H1 (cell line): ENCODE results near the gene CDKL4. TPM values are rescaled to one million over a fixed set of nuclear protein-coding genes. Genes with fewer than 3 reads are reported as not detected.

ENCODE experiments used
- BACH1 ChIP-seq: IDR thresholded peaks from 2 replicates; pipeline ENCODE4 v1.6.1; 2012; ENCODE audit warnings: low read length, improper control_type of control experiment
- FOSL1 ChIP-seq: IDR thresholded peaks from 2 replicates; pipeline ENCODE4 v1.6.1; 2011; ENCODE audit warnings: mild to moderate bottlenecking, low read depth, low read length, moderate library complexity; ENCODE audit not compliant: insufficient read depth
- JUN ChIP-seq: IDR thresholded peaks from 2 replicates; pipeline ENCODE4 v1.6.1; 2011; ENCODE audit warnings: low read depth, mild to moderate bottlenecking, improper control_type of control experiment, low read length
- NRF1 ChIP-seq: IDR thresholded peaks from 2 replicates; pipeline ENCODE4 v1.6.1; 2011; ENCODE audit warnings: mild to moderate bottlenecking, low read depth, low read length, improper control_type of control experiment
- polyA plus RNA-seq, 7 experiments: library from polyadenylated mRNA; depleted of rRNA in 3 of 7; stranded (reverse) in 5 of 7; unstranded in 2 of 7; fragments of >200 nt in 5 of 7; fragments of 200-250 nt in 2 of 7; gene quantifications; 1 replicate in 5 of 7; 2 replicates in 1 of 7; 4 replicates in 1 of 7; pipeline versions ENCODE4 v1.2.1 to v1.2.3, GENCODE V29; 2011 to 2013; ENCODE audit warnings: missing spikeins in 2 of 7, mixed read lengths in 2 of 7
- total RNA-seq: library from RNA; stranded (reverse); fragmentation: NEBNext Ultra II Directional; extraction: Animal tissue kit (Norgen Biotek cat#: 25700); gene quantifications from 2 replicates; pipeline ENCODE4 v1.2.1, GENCODE V29; 2021
- TF ChIP-seq, protein P1 (sequence below): fragments of 300-600 bp; sonication (generic); IDR thresholded peaks from 2 replicates; pipeline ENCODE4 v1.7.1; 2012; ENCODE audit warnings: low read length, moderate library complexity, mild to moderate bottlenecking, inconsistent platforms; ENCODE audit not compliant: insufficient replicate concordance

Gene CDKL4
- total and polyA plus RNA-seq, 2 of the 8 experiments (the other 6 are each of a cell fraction or from before 2014, with no cell fraction given) = not detected

DNA sequence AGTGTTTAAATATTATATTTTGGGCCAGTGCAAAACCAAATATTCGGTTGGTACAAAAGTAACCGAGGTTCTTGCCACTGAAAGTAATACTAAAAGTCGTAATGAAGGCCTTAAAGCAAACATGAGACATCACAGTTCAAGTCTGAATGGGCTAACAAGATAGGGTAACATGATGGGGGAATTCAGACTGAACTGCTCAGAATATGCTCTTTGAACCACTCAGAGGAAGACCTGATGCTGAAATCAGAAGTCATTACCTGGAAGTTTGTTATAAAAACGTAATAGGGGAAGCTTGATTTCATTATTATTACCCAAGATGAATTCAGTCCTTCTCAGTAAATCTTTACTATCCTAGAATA is 26.6 kb downstream of the CDKL4 start (continued):
- TF ChIP-seq, protein P1, sequence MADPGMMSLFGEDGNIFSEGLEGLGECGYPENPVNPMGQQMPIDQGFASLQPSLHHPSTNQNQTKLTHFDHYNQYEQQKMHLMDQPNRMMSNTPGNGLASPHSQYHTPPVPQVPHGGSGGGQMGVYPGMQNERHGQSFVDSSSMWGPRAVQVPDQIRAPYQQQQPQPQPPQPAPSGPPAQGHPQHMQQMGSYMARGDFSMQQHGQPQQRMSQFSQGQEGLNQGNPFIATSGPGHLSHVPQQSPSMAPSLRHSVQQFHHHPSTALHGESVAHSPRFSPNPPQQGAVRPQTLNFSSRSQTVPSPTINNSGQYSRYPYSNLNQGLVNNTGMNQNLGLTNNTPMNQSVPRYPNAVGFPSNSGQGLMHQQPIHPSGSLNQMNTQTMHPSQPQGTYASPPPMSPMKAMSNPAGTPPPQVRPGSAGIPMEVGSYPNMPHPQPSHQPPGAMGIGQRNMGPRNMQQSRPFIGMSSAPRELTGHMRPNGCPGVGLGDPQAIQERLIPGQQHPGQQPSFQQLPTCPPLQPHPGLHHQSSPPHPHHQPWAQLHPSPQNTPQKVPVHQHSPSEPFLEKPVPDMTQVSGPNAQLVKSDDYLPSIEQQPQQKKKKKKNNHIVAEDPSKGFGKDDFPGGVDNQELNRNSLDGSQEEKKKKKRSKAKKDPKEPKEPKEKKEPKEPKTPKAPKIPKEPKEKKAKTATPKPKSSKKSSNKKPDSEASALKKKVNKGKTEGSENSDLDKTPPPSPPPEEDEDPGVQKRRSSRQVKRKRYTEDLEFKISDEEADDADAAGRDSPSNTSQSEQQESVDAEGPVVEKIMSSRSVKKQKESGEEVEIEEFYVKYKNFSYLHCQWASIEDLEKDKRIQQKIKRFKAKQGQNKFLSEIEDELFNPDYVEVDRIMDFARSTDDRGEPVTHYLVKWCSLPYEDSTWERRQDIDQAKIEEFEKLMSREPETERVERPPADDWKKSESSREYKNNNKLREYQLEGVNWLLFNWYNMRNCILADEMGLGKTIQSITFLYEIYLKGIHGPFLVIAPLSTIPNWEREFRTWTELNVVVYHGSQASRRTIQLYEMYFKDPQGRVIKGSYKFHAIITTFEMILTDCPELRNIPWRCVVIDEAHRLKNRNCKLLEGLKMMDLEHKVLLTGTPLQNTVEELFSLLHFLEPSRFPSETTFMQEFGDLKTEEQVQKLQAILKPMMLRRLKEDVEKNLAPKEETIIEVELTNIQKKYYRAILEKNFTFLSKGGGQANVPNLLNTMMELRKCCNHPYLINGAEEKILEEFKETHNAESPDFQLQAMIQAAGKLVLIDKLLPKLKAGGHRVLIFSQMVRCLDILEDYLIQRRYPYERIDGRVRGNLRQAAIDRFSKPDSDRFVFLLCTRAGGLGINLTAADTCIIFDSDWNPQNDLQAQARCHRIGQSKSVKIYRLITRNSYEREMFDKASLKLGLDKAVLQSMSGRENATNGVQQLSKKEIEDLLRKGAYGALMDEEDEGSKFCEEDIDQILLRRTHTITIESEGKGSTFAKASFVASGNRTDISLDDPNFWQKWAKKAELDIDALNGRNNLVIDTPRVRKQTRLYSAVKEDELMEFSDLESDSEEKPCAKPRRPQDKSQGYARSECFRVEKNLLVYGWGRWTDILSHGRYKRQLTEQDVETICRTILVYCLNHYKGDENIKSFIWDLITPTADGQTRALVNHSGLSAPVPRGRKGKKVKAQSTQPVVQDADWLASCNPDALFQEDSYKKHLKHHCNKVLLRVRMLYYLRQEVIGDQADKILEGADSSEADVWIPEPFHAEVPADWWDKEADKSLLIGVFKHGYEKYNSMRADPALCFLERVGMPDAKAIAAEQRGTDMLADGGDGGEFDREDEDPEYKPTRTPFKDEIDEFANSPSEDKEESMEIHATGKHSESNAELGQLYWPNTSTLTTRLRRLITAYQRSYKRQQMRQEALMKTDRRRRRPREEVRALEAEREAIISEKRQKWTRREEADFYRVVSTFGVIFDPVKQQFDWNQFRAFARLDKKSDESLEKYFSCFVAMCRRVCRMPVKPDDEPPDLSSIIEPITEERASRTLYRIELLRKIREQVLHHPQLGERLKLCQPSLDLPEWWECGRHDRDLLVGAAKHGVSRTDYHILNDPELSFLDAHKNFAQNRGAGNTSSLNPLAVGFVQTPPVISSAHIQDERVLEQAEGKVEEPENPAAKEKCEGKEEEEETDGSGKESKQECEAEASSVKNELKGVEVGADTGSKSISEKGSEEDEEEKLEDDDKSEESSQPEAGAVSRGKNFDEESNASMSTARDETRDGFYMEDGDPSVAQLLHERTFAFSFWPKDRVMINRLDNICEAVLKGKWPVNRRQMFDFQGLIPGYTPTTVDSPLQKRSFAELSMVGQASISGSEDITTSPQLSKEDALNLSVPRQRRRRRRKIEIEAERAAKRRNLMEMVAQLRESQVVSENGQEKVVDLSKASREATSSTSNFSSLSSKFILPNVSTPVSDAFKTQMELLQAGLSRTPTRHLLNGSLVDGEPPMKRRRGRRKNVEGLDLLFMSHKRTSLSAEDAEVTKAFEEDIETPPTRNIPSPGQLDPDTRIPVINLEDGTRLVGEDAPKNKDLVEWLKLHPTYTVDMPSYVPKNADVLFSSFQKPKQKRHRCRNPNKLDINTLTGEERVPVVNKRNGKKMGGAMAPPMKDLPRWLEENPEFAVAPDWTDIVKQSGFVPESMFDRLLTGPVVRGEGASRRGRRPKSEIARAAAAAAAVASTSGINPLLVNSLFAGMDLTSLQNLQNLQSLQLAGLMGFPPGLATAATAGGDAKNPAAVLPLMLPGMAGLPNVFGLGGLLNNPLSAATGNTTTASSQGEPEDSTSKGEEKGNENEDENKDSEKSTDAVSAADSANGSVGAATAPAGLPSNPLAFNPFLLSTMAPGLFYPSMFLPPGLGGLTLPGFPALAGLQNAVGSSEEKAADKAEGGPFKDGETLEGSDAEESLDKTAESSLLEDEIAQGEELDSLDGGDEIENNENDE = no peak
- TF ChIP-seq BACH1 (no peak), FOSL1 (no peak), NRF1 (no peak), JUN (no peak)
- TF ChIP-seq, all 59 proteins: peak for 0
